Tracheal epithelial cell (primary cell): ENCODE measurements around the gene PIAS2. TPM values are rescaled to one million over a fixed set of nuclear protein-coding genes. Genes with fewer than 3 reads are reported as not detected.

Source experiments
- total RNA-seq: library from RNA; depleted of rRNA; stranded (reverse); fragments of >200 nt; gene quantifications from 2 replicates; pipeline ENCODE4 v1.2.1, GENCODE V29; 2014

Gene PIAS2
- total RNA-seq, result 10.4 and 13.3 TPM in 2 replicates

GRCh38 chr18:46917108-46917802, at the start of gene PIAS2, which contains the start of gene KATNAL2:
Gene PIAS2 (minus strand): TSS chr18:46917507. CDS start chr18:46917345, 162 bp downstream.
Gene KATNAL2 (plus strand): TSS chr18:46917602. CDS start chr18:46946873, 29,271 bp downstream.

DNA sequence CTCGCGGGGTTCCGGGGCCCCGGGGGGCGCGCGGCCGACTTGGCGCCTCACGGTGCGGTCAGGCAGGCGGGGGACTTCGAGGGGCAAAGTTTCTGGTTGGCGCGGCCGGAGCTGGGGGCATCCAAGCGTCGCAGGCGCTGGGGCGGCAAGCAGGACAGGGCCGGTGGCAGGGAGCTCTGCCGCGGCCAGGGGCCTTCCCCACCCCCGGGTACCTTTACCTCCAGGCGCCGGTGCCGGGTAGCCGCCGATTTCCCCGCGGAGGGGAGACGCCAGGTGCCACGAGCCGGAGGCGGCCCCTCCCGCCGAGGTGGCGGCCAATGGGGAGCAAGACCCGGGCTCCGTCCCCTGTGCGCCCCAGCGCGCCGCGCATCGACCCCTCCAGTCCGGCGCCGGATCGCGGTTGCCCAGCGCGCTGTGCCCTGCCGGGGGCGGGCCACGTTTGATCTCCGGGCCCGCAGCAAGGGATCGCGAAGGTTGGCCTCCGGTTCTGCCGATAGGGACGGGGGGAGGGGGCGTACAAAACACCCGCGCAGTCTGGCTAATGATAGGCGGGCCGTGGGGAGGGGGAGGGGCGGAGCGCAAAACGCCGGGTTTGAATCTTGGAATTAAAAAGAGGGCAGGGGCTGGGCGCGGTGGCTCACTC, 160.6 kb downstream of the PIAS2 start, which contains the start of gene ST8SIA5:
ST8SIA5 (minus strand) TSS at position 495 of the 643 bp plus-strand sequence. CDS start 545 bp downstream, outside the sequence.

Other genes with a start within 250 kb of the PIAS2 start
- gene ST8SIA5, start 160.5 kb downstream of the PIAS2 start, total RNA-seq, result not detected in 2 replicates
- under 0.01 and 1.2 TPM in 2 replicates for gene KATNAL2, start 95 bp upstream of the PIAS2 start, total RNA-seq
- gene ELOA2, start 118.1 kb upstream of the PIAS2 start, total RNA-seq, result not detected in 2 replicates
- 9.0 and 10.6 TPM in 2 replicates for gene HDHD2, start 233.0 kb upstream of the PIAS2 start, total RNA-seq